ENCODE data around the gene PTPRG. TPM values are rescaled to one million over a fixed set of nuclear protein-coding genes. Genes with fewer than 3 reads are reported as not detected.

Gene PTPRG
- total and polyA plus RNA-seq, 2 of the 13 experiments (the other 11 are each of a cell fraction or from before 2014, with no cell fraction given), result 8.0 to 25.3 TPM

GRCh38 chr3:61945657-61946056 is 384.3 kb downstream of the PTPRG start:
- H3K79me2 ChIP-seq (ENCODE audit: insufficient read depth, low read length), result no peaks in the 10 kb centered on the region
- FAIRE-seq (no peak), DNase-seq (ENCODE audit: low spot score) (no peak), ATAC-seq (no peak)
- no peak overlapping the region for H3K9ac ChIP-seq (ENCODE audit: insufficient read depth, low read depth, low read length)
- TF ChIP-seq PATZ1 (CRISPR knock-in tag; IDR thresholded peaks at IDR 0.05) (no peak), ERF (CRISPR knock-in tag; IDR thresholded peaks at IDR 0.05) (no peak), PRPF4 (IDR thresholded peaks at IDR 0.05; ENCODE audit: low read depth, low read length, poor library complexity, severe bottlenecking) (no peak), RFX5 (IDR thresholded peaks at IDR 0.05; ENCODE audit: low read depth, low read length) (no peak), ZNF567 (CRISPR knock-in tag; IDR thresholded peaks at IDR 0.05; ENCODE audit: borderline replicate concordance) (no peak), KLF9 (CRISPR knock-in tag; IDR thresholded peaks at IDR 0.05; ENCODE audit: low read depth) (no peak), MXD4 (CRISPR knock-in tag; IDR thresholded peaks at IDR 0.05) (no peak), ZNF839 (CRISPR knock-in tag; IDR thresholded peaks at IDR 0.05; ENCODE audit: borderline replicate concordance) (no peak), ZNF619 (CRISPR knock-in tag; IDR thresholded peaks at IDR 0.05) (no peak)
- H3K27me3 ChIP-seq (ENCODE audit: control insufficient read depth in 1 of 2, insufficient read depth in 2 of 2, low read length in 2 of 2), result no peaks in the 10 kb centered on the region
- no peaks in the 10 kb centered on the region for H3K9me3 ChIP-seq (ENCODE audit: low read length)
- BruUV-seq (replicated peaks), result no TSS peak
- WGBS (ENCODE audit: low lambda C conversion rate), result 88% methylated on average over 3 of the region's 3 CpGs
- 0 out of 2 replicates have a peak, but pooled peaks cover 10% of the 10 kb centered on the region for H3K4me1 ChIP-seq (ENCODE audit: insufficient read depth, low read length)
- H3K36me3 ChIP-seq (replicated peaks in 1 of 2; ENCODE audit: control insufficient read depth in 1 of 2, insufficient read depth in 2 of 2, low read length in 2 of 2), result no peaks in the 10 kb centered on the region
- intact Hi-C loops (cut with micrococcal nuclease; ENCODE audit: unreplicated experiment) (no loop called here), in situ Hi-C loops (cut with HindIII; ENCODE audit: extremely low pct_ligation_motif_present, low pct_unique_long_range_greater_than_20kb) (no loop called here)
- H4K20me1 ChIP-seq (ENCODE audit: insufficient read depth, low read length), result no peaks in the 10 kb centered on the region; the same call in 1 of the 2 replicates
- H2AFZ ChIP-seq (ENCODE audit: low read length), result no peak overlapping the region
- H3K4me3 ChIP-seq (replicated peaks in 1 of 3; ENCODE audit: insufficient read depth in 1 of 3, low read depth in 2 of 3, low read length in 3 of 3), result no peak overlapping the region
- POLR2A ChIA-PET, result no interaction called here
- no peak overlapping the region for H3K4me2 ChIP-seq (ENCODE audit: low read depth, low read length)
- no peak overlapping the region for H3K27ac ChIP-seq (ENCODE audit: extremely low read length, insufficient read depth, low read length)
- CTCF ChIA-PET (ENCODE audit: low intra/inter-chr PET ratio, low total read pairs), result no interaction called here

Measured in HepG2 (cell line).